Measurements from ENCODE around the gene AFDN.
A peak's percentile ranks its signal among the peaks of the same experiment; 100 is the strongest.

AFDN gene

DNA sequence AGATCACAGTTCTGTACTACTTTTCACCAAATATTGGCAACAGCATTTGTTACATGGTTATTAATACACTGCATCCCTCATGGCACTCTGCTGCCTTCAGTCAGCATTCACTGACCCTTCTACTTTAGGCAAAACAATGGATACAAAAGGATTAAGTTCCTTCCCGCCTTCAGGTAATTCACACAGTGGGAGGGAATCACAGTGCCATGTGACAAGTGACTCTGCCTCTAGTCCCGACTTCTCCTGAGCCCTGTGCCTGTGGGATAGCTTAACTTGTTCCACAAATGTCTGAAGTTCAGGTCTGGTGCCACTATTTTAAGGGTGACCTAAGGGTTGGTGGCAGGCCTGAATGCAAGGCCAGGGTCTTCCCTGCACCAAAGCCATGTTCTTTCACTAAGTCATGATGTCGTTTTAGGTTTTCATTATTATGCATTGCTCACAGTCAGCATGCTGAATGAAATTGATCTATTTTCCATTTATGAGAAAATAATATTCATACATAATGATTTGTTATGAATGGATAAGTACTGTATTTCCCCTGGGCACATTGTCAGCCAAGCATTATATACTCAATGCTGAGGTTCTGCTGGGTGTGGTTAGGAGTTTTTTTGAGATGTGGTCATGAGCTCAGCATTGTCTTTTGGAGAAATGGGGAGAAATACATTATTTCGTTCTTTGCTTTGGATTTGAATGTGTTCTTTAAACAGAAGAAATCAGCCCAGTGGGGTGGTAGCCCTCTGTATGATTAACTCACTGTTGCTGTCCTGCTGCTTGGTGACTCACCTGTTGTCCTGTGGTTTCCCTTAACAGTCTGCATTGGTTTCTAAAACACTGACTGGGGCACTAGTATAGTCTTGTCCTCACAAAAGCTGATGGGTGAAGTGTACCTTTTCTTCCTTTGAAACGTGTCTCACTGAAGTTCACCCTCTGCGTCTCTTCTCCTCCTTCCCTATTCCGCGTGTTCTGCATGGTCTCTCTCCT, 66.4 kb downstream of the AFDN start:
- no peak for DNase-seq (ENCODE audit: low read depth in 1 of 2, low spot score in 1 of 2)
- in situ Hi-C loops (cut with HindIII; ENCODE audit: low pct_unique_long_range_greater_than_20kb, low sequenced_read_pairs), result no loop called here
- TF ChIP-seq JUND (IDR thresholded peaks at IDR 0.05; ENCODE audit: low read depth), result no peak

DNA sequence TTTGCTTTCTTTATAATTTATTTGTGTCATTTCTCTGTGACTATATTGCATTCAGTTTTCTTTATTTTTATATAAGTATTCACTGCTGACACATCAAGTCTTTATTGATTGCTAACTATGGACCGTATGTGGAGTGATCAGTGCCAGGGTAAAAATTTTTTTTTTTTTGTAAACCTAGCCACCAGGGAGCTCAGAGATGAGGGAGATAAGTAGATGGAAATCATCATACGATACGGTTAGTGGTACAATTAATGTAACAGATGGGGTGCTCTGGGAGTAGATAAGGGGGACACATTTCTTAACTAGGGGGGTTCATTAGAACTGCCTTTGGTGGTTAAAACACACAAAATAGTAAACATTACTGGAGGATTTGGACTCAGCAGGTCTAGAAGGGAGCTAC, 68.3 kb downstream of the AFDN start:
- TF ChIP-seq JUND (IDR thresholded peaks at IDR 0.05; ENCODE audit: low read depth), result no peak
- in situ Hi-C loops (cut with HindIII; ENCODE audit: low pct_unique_long_range_greater_than_20kb, low sequenced_read_pairs), result no loop called here
- DNase-seq (ENCODE audit: low read depth in 1 of 2, low spot score in 1 of 2), result no peak

DNA sequence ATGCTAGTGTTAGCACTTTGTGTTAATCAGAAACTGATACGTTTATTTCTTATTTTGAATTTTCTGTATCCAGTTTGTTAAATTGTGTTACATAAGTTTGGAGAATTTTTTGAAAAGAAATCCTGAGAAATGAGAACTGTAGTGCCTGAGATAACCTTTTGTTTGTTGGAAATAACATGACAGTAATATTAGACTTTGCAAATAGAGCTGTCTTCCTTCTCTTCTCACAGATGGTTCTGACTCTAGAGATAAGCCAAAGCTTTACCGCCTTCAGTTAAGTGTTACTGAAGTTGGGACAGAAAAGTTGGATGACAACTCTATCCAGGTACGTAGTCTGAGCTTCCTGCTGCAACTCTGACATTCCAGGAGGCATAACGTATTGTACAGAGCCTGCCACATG, 69.9 kb downstream of the AFDN start:
- TF ChIP-seq JUND (IDR thresholded peaks at IDR 0.05; ENCODE audit: low read depth), result no peak
- in situ Hi-C loops (cut with HindIII; ENCODE audit: low pct_unique_long_range_greater_than_20kb, low sequenced_read_pairs), result no loop called here
- DNase-seq (ENCODE audit: low read depth in 1 of 2, low spot score in 1 of 2), result no peak

DNA sequence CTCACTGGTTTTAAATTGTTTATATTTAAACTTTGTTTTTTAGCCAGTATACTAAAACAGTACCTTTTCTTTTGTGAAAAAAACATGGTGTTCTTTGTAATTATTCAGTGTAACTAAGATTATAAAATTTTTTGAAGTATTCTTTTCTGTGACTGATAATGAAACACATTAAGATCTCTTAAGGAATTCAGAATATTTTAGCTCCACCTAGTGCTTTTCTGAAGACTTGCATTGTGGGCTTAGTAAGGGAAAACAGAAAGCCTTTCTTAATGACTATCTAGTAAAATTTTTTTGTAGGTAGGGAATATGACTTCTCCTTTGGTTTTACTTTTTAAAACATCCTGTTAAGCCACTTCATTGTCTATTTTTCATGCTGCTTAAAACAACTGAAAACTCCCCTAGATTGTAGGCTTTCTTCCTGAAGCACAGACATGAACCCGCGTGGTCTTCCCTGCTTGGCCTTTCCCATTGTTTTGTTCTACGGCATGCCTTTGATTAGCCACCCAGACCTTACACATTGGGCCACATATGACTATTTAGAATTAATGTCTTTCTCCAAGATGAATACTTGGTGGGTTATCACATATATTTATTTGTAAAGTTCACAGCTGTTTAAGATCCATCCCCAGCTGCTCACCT, 72.1 kb downstream of the AFDN start:
- peak in 1 of 2 experiments; percentile 36 for DNase-seq (ENCODE audit: low read depth in 1 of 2, low spot score in 1 of 2)
- TF ChIP-seq JUND (IDR thresholded peaks at IDR 0.05; ENCODE audit: low read depth), result no peak
- in situ Hi-C loops (cut with HindIII; ENCODE audit: low pct_unique_long_range_greater_than_20kb, low sequenced_read_pairs), result no loop called here

DNA sequence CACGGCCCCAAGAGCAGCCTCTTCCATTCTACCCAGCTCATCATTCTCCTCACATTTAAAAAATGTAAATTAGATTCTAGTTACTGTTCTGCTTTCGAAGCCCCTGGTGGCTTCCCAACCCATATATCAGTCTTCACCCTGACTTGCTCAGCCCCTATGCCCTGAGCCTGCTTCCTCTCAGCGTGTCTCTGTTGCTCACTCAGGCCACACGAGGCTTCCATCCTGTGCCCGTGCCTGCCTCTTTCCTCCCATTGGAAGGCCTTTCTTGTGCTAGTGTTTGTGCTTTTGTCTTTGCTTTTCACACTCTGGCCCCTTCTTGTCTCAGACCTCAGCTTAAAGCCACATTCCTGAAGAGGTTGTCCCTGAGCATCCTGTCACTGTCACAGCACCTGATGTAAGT, 78.1 kb downstream of the AFDN start:
- in situ Hi-C loops (cut with HindIII; ENCODE audit: low pct_unique_long_range_greater_than_20kb, low sequenced_read_pairs), result no loop called here
- no peak for TF ChIP-seq JUND (IDR thresholded peaks at IDR 0.05; ENCODE audit: low read depth)
- no peak for DNase-seq (ENCODE audit: low read depth in 1 of 2, low spot score in 1 of 2)

DNA sequence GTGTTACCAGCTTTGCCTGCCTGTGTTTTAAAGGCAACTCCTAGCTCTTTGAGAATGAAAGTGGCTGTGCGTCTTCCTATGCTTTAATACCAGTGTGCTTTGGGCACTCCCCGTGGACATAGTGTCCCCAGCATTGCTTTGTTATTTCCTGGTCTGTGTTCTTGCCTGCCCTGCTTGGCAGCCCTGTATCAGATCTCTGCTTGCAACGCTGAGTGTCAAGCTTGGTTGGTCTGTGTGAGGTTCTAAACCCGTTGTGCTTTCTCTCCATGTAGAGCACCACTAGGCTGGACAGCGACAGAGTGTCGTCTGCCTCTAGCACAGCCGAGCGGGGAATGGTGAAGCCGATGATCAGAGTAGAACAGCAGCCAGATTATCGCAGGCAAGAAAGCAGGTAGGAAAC, 80.2 kb downstream of the AFDN start:
- in situ Hi-C loops (cut with HindIII; ENCODE audit: low pct_unique_long_range_greater_than_20kb, low sequenced_read_pairs), result no loop called here
- peak; percentile 16 to 88 for DNase-seq (ENCODE audit: low read depth in 1 of 2, low spot score in 1 of 2)
- no peak for TF ChIP-seq JUND (IDR thresholded peaks at IDR 0.05; ENCODE audit: low read depth)

DNA sequence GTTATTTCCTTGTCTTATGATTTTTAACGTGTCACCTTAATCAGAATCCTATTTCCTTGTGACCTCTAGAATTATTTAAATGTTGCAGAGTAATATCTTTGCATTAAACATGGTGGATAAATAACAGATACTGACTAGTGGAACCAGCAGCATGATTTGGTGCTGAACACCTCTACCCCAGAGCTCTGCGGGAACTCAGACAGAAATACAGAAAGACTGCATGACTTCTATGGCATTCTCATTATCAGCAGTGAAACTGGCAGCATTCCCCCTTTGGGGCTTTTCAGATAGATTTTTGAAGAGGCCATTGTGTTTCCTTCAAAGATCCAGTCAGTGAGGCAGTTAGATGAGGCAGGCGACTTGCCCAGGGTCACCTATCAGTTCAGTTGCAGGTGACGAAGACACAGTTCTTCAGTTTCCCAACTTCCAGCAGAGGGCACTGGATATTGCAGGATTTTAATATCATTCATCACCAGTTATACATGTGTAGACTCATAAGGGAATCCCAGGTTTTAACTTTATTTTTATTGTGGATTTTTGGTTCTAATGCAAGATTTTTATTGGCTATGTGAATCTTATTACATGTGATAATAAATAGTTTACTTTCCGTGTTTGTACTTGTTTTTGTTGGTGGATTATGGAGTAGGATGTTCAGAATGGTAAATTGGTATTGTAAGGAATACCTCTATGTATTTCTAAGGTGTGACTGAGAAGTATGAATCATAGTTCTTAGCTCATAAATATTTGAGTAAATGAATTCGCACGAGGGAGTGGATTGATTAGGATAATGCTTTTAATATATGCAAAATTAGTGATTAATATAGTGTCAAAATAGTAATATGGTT, 81.3 kb downstream of the AFDN start:
- in situ Hi-C loops (cut with HindIII; ENCODE audit: low pct_unique_long_range_greater_than_20kb, low sequenced_read_pairs), result no loop called here
- TF ChIP-seq JUND (IDR thresholded peaks at IDR 0.05; ENCODE audit: low read depth), result no peak
- DNase-seq (ENCODE audit: low read depth in 1 of 2, low spot score in 1 of 2), result peak in 1 of 2 experiments; percentile 45

DNA sequence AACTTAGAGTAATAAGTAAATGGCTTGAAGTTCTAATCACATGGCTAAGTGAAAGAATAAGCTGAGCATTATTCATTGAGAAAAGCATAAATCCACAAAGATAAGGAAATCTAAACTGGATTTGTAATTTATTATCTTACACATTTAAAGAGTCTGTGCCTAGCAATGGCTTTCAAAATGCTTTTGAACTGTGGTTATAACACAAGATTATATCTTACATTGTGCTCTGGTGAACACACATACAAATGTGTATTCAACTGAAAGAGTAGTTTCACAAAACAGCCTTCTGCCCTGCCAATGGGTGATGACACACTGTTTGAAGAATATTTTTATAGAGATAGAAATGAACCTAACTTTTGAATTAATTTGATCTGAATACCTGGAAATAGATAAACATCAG, 83.3 kb downstream of the AFDN start:
- in situ Hi-C loops (cut with HindIII; ENCODE audit: low pct_unique_long_range_greater_than_20kb, low sequenced_read_pairs), result no loop called here
- no peak for TF ChIP-seq JUND (IDR thresholded peaks at IDR 0.05; ENCODE audit: low read depth)
- peak in 1 of 2 experiments; percentile 8 for DNase-seq (ENCODE audit: low read depth in 1 of 2, low spot score in 1 of 2)

DNA sequence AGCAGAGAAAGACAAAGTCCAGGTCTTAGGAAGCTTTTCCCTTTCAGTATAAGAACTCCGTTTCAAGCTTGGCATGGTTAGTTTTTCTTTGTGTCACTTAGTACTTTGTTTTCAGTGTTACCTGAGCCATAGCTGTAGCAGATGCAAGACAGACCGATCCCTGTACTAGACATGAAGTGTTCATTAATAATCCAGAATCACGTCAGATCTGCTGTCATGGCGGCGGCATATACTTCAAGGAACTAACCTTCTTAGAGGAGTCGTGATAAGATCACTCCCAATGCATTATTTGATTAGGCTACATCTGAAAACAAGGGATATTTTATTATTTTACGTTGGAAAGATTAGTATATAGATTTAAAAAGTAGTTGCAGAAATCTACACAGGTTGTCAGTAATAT, 83.9 kb downstream of the AFDN start:
- in situ Hi-C loops (cut with HindIII; ENCODE audit: low pct_unique_long_range_greater_than_20kb, low sequenced_read_pairs), result no loop called here

DNA sequence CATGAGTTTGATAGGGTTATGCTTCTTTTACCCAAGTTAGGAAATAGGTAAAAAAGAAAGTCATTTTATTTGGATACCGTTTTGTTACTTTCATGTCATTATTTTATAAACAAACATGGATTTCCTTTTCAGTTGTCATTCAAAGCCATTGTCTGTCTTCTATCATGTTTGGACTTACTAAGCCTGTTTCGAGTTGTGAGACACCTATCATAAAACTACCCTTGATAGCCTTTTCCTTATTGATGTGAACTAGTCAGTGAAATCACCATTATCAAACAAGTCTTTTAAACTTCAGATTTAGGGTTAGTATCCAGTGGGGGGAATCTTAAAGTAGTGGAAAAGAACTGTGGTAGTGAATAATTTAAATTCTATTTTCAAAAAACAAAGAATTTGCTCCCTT, 85.8 kb downstream of the AFDN start:
- in situ Hi-C loops (cut with HindIII; ENCODE audit: low pct_unique_long_range_greater_than_20kb, low sequenced_read_pairs), result no loop called here
- no peak for TF ChIP-seq JUND (IDR thresholded peaks at IDR 0.05; ENCODE audit: low read depth)
- no peak for DNase-seq (ENCODE audit: low read depth in 1 of 2, low spot score in 1 of 2)

More for the DNA sequence above, 83.9 kb downstream of the AFDN start:
- TF ChIP-seq JUND (IDR thresholded peaks at IDR 0.05; ENCODE audit: low read depth), result no peak
- DNase-seq (ENCODE audit: low read depth in 1 of 2, low spot score in 1 of 2), result no peak

DNA sequence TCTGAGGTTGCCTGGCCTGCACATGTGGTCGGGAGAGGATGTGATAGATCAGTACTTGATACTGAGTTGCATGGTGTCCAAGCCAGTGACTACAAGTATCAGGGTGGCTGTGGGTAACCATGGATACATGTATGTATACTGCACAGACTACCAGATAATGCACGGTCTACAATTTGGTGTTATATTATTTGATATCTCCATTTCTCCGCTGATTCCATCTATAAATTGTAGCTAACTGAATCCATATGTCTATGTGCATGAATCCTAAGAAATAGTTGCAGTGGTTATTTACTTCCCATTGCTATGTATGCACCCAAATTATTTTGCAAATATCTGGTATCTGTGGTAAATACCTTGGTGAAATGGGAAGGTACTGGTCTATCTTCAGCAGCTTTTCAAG, 87.0 kb downstream of the AFDN start:
- TF ChIP-seq JUND (IDR thresholded peaks at IDR 0.05; ENCODE audit: low read depth), result no peak
- no peak for DNase-seq (ENCODE audit: low read depth in 1 of 2, low spot score in 1 of 2)
- in situ Hi-C loops (cut with HindIII; ENCODE audit: low pct_unique_long_range_greater_than_20kb, low sequenced_read_pairs), result no loop called here

DNA sequence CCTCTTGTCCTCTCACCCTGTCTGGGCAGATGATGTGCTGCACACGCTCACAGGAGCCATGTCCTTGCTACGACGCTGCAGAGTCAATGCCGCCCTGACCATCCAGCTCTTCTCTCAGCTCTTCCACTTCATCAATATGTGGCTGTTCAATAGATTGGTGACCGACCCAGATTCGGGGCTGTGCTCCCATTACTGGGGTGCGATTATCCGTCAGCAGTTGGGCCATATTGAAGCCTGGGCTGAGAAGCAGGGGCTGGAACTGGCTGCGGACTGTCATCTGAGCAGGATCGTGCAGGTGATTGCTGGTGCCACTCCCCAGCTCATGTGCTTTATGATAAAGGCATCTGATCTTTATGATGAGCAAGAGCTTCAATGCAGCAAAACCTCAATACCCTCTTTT, 88.4 kb downstream of the AFDN start:
- no peak for DNase-seq (ENCODE audit: low read depth in 1 of 2, low spot score in 1 of 2)
- in situ Hi-C loops (cut with HindIII; ENCODE audit: low pct_unique_long_range_greater_than_20kb, low sequenced_read_pairs), result no loop called here
- no peak for TF ChIP-seq JUND (IDR thresholded peaks at IDR 0.05; ENCODE audit: low read depth)
